Testis (tissue), 2 donors: ENCODE data around the gene SNX7.

Experiments used
- POLR2A ChIP-seq: fragments of 450-650 bp; IDR thresholded peaks from one replicate; pipeline ENCODE4 v1.6.1; 2017; ENCODE audit warnings: antibody characterized with exemption, mild to moderate bottlenecking, moderate library complexity
- TF ChIP-seq, protein P1 (sequence below), 3 experiments: fragments of 450-650 bp in 2 of 3; fragments of 200-600 bp in 1 of 3; sonication (generic) in 1 of 3; IDR thresholded peaks; one replicate each; pipeline ENCODE4 v1.5.1; 2016 to 2019; ENCODE audit warnings: antibody characterized with exemption in 3 of 3, mild to moderate bottlenecking in 2 of 3, moderate library complexity in 1 of 3

DNA sequence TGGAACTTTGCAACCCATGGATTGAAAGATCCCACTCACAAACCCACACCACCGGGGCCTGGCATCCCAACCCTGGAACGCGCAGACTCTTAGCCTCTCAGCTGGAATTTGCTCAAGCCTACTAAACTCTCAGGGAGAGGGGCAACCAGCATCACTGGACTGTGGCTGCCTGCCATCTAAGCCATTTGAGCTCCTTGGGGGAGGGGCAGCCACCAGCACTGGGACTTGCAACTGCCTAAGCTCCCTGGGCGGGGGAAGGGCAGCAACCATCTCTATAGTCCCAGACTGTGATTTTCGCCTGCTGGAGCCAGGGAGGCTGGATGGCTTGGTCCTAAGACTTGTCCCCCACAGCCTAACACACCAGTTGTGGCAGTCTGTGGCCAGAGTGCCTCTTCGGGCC, 122.3 kb downstream of the SNX7 start:
- TF ChIP-seq, protein P1, sequence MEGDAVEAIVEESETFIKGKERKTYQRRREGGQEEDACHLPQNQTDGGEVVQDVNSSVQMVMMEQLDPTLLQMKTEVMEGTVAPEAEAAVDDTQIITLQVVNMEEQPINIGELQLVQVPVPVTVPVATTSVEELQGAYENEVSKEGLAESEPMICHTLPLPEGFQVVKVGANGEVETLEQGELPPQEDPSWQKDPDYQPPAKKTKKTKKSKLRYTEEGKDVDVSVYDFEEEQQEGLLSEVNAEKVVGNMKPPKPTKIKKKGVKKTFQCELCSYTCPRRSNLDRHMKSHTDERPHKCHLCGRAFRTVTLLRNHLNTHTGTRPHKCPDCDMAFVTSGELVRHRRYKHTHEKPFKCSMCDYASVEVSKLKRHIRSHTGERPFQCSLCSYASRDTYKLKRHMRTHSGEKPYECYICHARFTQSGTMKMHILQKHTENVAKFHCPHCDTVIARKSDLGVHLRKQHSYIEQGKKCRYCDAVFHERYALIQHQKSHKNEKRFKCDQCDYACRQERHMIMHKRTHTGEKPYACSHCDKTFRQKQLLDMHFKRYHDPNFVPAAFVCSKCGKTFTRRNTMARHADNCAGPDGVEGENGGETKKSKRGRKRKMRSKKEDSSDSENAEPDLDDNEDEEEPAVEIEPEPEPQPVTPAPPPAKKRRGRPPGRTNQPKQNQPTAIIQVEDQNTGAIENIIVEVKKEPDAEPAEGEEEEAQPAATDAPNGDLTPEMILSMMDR (IDR thresholded peaks at IDR 0.05), result no peak
- no peak for TF ChIP-seq POLR2A
